Cardiac muscle cell (in vitro differentiated cells and primary cell): ENCODE measurements around the gene FKBP5. TPM values are rescaled to one million over a fixed set of nuclear protein-coding genes. Genes with fewer than 3 reads are reported as not detected.
"Not testable (repeated sequence)": the region's sequence is repeated elsewhere in the genome, so short reads cannot be mapped to it uniquely, and the experiment has no call there.

Source experiments
- DNase-seq, 2 donors: peaks; one replicate each; pipeline versions ENCODE4 v3.0.0 to v3.0.0-alpha.2; 2010 to 2017; ENCODE audit warnings: low read depth in 1 of 2, low spot score in 1 of 2
- H3K27ac ChIP-seq: fragments of 200-600 bp; sonication (generic); 2 replicates; pipeline ENCODE4 v1.5.1; 2016
- H3K27me3 ChIP-seq: fragments of 200-600 bp; sonication (generic); 2 replicates; pipeline ENCODE4 v1.6.0; 2016; ENCODE audit warnings: control low read depth
- H3K36me3 ChIP-seq: fragments of 200-600 bp; sonication (generic); 2 replicates; pipeline ENCODE4 v1.5.1; 2016; ENCODE audit warnings: control low read depth
- H3K4me1 ChIP-seq: fragments of 200-600 bp; sonication (generic); 2 replicates; pipeline ENCODE4 v1.8.1; 2017; ENCODE audit warnings: low read depth, mild to moderate bottlenecking, mixed run types
- H3K4me3 ChIP-seq: fragments of 200-600 bp; sonication (generic); 2 replicates; pipeline ENCODE4 v1.5.1; 2016; ENCODE audit warnings: mild to moderate bottlenecking
- H3K9me3 ChIP-seq: fragments of 200-600 bp; sonication (generic); 2 replicates; pipeline ENCODE4 v1.5.1; 2017; ENCODE audit warnings: low read depth, mild to moderate bottlenecking, control low read depth
- polyA plus RNA-seq: library from polyadenylated mRNA; unstranded; fragments of >200 nt; fragmentation: Nextera tagmentation; extraction: Ambion mirVana; gene quantifications from 2 replicates; pipeline ENCODE4 v1.2.1, GENCODE V29; 2016
- total RNA-seq: library from RNA; depleted of rRNA; stranded (reverse); fragments of >200 nt; gene quantifications from 2 replicates; pipeline ENCODE4 v1.2.3, GENCODE V29; 2016
- TF ChIP-seq, protein P1 (sequence below): IDR thresholded peaks from 2 replicates; pipeline ENCODE4 v1.5.1; 2012; ENCODE audit warnings: low read depth, mild to moderate bottlenecking, low read length

Gene FKBP5
- total and polyA plus RNA-seq, 2 experiments from 2014 or later, result 32.4 to 53.0 TPM

DNA sequence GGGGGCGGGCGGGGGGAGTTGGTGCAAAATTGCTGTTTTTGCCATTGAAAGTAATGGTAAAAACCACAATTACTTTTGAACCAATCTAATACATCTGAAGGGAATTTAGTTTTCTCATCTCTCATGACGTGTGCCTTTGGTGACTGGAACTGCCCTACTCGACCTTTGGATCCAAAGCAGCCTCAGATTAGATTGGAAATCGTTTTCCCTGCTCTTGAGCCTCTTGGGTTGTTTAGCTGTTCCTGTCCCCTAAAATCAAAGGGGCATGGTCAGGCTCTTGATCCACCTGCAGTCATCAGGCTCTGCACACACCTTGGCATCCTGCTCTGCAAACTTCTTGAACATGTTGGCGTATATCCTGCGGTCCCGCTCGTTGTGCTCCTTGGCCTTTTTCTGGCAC, 112.0 kb downstream of the FKBP5 start:
- H3K4me3 ChIP-seq, result no peak overlapping the region
- H3K27me3 ChIP-seq, result no peaks in the 10 kb centered on the region
- H3K27ac ChIP-seq, result no peak overlapping the region
- peaks cover 9% of the 10 kb centered on the region for H3K4me1 ChIP-seq
- TF ChIP-seq, protein P1, sequence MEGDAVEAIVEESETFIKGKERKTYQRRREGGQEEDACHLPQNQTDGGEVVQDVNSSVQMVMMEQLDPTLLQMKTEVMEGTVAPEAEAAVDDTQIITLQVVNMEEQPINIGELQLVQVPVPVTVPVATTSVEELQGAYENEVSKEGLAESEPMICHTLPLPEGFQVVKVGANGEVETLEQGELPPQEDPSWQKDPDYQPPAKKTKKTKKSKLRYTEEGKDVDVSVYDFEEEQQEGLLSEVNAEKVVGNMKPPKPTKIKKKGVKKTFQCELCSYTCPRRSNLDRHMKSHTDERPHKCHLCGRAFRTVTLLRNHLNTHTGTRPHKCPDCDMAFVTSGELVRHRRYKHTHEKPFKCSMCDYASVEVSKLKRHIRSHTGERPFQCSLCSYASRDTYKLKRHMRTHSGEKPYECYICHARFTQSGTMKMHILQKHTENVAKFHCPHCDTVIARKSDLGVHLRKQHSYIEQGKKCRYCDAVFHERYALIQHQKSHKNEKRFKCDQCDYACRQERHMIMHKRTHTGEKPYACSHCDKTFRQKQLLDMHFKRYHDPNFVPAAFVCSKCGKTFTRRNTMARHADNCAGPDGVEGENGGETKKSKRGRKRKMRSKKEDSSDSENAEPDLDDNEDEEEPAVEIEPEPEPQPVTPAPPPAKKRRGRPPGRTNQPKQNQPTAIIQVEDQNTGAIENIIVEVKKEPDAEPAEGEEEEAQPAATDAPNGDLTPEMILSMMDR, result no peak
- H3K36me3 ChIP-seq, result peaks cover 22% of the 10 kb centered on the region
- H3K9me3 ChIP-seq, result no peaks in the 10 kb centered on the region
- DNase-seq, result no peak

DNA sequence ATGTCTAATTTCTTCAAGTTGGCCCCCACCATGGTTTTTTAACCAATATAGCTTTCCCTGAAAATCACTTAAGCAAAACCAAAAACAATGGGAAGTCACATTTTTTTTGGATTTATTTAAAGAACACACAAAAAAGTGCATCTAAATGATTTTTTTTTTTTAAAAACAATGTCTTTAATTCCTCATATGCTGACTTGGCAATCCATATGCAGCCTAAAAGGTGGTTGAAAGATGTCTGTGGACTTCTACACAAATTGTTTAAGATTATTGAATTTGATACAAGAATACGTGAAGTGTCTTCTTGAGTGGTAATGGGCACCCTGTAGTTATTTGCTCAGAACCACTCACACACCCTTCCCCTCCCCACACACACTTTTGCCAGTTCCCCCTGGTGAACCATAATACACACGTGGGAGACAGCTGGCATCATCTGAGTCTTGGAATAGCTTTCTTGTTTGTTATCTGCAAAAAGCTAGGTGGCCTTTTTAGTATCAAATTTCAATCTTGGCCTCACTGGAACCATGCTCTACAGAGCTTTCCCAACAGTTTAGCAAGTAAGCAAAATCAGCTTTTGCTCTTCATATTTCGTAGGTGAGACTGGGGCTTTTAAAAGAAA, 115.1 kb downstream of the FKBP5 start:
- peaks cover 9% of the 10 kb centered on the region for H3K4me1 ChIP-seq
- DNase-seq, result no peak
- H3K27me3 ChIP-seq, result no peaks in the 10 kb centered on the region
- no peak overlapping the region for H3K27ac ChIP-seq
- TF ChIP-seq, protein P1, result no peak
- H3K9me3 ChIP-seq, result no peaks in the 10 kb centered on the region
- no peak overlapping the region for H3K4me3 ChIP-seq
- H3K36me3 ChIP-seq, result peaks cover 19% of the 10 kb centered on the region

- peaks cover 16% of the 10 kb centered on the region for H3K36me3 ChIP-seq
- not testable (repeated sequence) for DNase-seq, H3K27ac ChIP-seq, H3K4me3 ChIP-seq, H3K9me3 ChIP-seq, H3K4me1 ChIP-seq, H3K27me3 ChIP-seq
Measured at GRCh38 chr6:35570885-35571330, 117.8 kb downstream of the FKBP5 start.

DNA sequence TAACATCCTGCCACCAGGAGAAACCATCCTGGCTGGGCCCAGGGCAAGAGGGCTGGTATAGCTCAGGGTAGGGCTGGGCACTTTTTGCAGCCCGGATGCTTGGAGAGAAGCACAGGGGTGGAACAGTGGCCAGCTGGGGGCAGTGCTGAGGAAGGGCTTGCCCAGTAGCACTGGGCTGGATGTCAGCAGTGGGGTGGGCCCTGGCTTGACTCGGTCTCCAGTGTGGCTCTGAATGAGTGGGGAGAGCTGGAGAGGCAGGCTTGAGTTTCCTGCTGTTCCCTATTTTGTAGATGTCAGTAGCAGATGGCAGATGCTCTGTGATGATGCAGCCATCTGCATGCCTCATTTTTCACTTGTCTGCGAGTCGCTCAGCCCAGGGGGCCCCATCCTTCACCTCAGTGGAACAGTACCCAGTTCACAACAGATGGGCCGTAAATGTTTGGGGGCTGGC, 119.7 kb downstream of the FKBP5 start:
- Histone ChIP-seq H3K9me3 (no peaks in the 10 kb centered on the region), H3K27me3 (no peaks in the 10 kb centered on the region), H3K4me1 (peaks cover 5% of the 10 kb centered on the region), H3K4me3 (no peak overlapping the region), H3K36me3 (peaks cover 3% of the 10 kb centered on the region), H3K27ac (no peak overlapping the region)
- peak in 1 of 2 donors; percentile 70 for DNase-seq
- TF ChIP-seq, protein P1, result peak; percentile 73

DNA sequence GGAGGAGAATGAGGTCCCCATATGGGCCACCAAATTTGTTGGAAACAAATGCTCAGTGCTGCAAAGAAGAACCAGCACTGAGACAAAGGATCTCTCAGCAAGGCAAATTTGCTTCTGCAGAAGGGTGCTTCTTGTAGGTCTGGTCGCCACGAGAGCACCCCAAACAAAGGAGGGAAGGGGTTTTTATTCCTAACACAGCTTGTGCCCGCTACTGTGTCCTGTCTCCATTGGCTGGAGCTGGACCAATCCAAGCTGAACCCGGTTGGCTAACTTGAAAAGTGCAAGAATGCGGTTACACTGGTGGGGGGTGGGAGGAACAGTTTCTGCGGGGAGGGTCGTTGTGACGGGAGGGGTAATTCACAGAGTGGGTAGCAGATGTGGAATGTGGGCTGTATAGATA, 121.9 kb downstream of the FKBP5 start:
- H3K27me3 ChIP-seq, result no peaks in the 10 kb centered on the region
- DNase-seq, result peak in 1 of 2 donors; percentile 38
- H3K4me1 ChIP-seq, result no peaks in the 10 kb centered on the region
- H3K9me3 ChIP-seq, result no peaks in the 10 kb centered on the region
- TF ChIP-seq, protein P1, result no peak
- no peak overlapping the region for H3K27ac ChIP-seq
- H3K4me3 ChIP-seq, result no peak overlapping the region
- no peaks in the 10 kb centered on the region for H3K36me3 ChIP-seq

- no peaks in the 10 kb centered on the region for H3K4me1 ChIP-seq
- no peak for DNase-seq
- TF ChIP-seq, protein P1, result no peak
- H3K9me3 ChIP-seq, result no peaks in the 10 kb centered on the region
- H3K36me3 ChIP-seq, result no peaks in the 10 kb centered on the region
- H3K27ac ChIP-seq, result no peak overlapping the region
- H3K4me3 ChIP-seq, result no peak overlapping the region
- no peaks in the 10 kb centered on the region for H3K27me3 ChIP-seq
Measured at GRCh38 chr6:35564733-35565132, 124.0 kb downstream of the FKBP5 start.
